Stimulated activated CD8-positive, alpha-beta memory T cell treated with anti-CD3 and anti-CD28 coated beads, Interleukin-2, amount 100 ng/mL, for 1 hour (primary cell): ENCODE measurements around the gene ECE1.
"Not testable (repeated sequence)": the region's sequence is repeated elsewhere in the genome, so short reads cannot be mapped to it uniquely, and the experiment has no call there.

ENCODE experiments used
- DNase-seq, 2 donors: peaks; one replicate each; pipeline ENCODE4 v3.0.0-alpha.2; 2020; ENCODE audit warnings: low read depth in 2 of 2

ECE1 gene

GRCh38 chr1:21185221-21185731 lies 105.0 kb downstream of the ECE1 start:
- no peak for DNase-seq

GRCh38 chr1:21184276-21184675 lies 106.0 kb downstream of the ECE1 start:
- DNase-seq = no peak

GRCh38 chr1:21182181-21182731 lies 108.0 kb downstream of the ECE1 start:
- DNase-seq = no peak

GRCh38 chr1:21178271-21178670 lies 112.0 kb downstream of the ECE1 start:
- not testable (repeated sequence) for DNase-seq

GRCh38 chr1:21176586-21177555 lies 113.4 kb downstream of the ECE1 start, which contains the start of gene EIF4G3:
Gene EIF4G3, minus strand, starts transcription at chr1:21176897. Its CDS starts 174,155 bp downstream, at chr1:21002742.
- DNase-seq = peak; percentile 96

GRCh38 chr1:21175670-21176581 lies 114.3 kb downstream of the ECE1 start:
- DNase-seq = peak in 1 of 2 donors; percentile 7

- DNase-seq = no peak
Observed at GRCh38 chr1:21175324-21175669, 115.0 kb downstream of the ECE1 start.

- no peak for DNase-seq
Observed at GRCh38 chr1:21174654-21175323, 115.5 kb downstream of the ECE1 start.

GRCh38 chr1:21174230-21174629 lies 116.0 kb downstream of the ECE1 start:
- DNase-seq = no peak

- not testable (repeated sequence) for DNase-seq
Observed at GRCh38 chr1:21173096-21173495, 117.2 kb downstream of the ECE1 start.

- not testable (repeated sequence) for DNase-seq
Observed at GRCh38 chr1:21170837-21171236, 119.4 kb downstream of the ECE1 start.

GRCh38 chr1:21168444-21168843 lies 121.8 kb downstream of the ECE1 start:
- no peak for DNase-seq
